ENCODE data around the gene PPP3R1. TPM values are rescaled to one million over a fixed set of nuclear protein-coding genes. Genes with fewer than 3 reads are reported as not detected.

PPP3R1 gene
- total RNA-seq, 1 experiment from 2014 or later = 74.2 TPM

GRCh38 chr2:68206793-68207192, 45.5 kb downstream of the PPP3R1 start:
- Histone ChIP-seq H2BK15ac (ENCODE audit: low read depth, low read length) (no peak overlapping the region), H4K91ac (ENCODE audit: insufficient read length, low read depth, low read length) (no peak overlapping the region), H2AK5ac (ENCODE audit: insufficient read length, low read length) (no peak overlapping the region), H3K4me1 (ENCODE audit: insufficient read depth, low read length) (no peaks in the 10 kb centered on the region), H3K23ac (ENCODE audit: insufficient read length, low read depth, low read length) (no peak overlapping the region), H4K8ac (replicated peaks; ENCODE audit: insufficient read length, low read depth, low read length) (no peak overlapping the region), H3K27ac (ENCODE audit: insufficient read length, low read depth, low read length) (no peak overlapping the region), H2BK5ac (ENCODE audit: insufficient read length, low read length) (no peak overlapping the region), H2BK20ac (ENCODE audit: low read depth, low read length, poor library complexity, severe bottlenecking) (no peak overlapping the region), H3K18ac (ENCODE audit: insufficient read length, low read depth, low read length) (no peak overlapping the region), H4K20me1 (ENCODE audit: control insufficient read depth, insufficient read depth, insufficient read length) (no peaks in the 10 kb centered on the region), H3K79me2 (ENCODE audit: insufficient read depth, low read length) (peaks cover 13% of the 10 kb centered on the region; the same call in 1 of the 2 replicates), H2BK12ac (ENCODE audit: insufficient read length, low read depth, low read length) (no peak overlapping the region), H3T11ph (ENCODE audit: low read length) (no peak overlapping the region), H3K27me3 (ENCODE audit: insufficient read depth, low read length) (no peaks in the 10 kb centered on the region), H3K4ac (ENCODE audit: low read depth, low read length) (no peak overlapping the region), H3K14ac (ENCODE audit: insufficient read depth, low read length) (no peak overlapping the region), H3K56ac (ENCODE audit: insufficient read length, low read depth, low read length) (no peak overlapping the region), H3K9ac (ENCODE audit: extremely low read depth, insufficient read length, low read length) (no peak overlapping the region), H3K9me3 (ENCODE audit: control insufficient read depth, low read depth, low read length) (no peaks in the 10 kb centered on the region), H2AFZ (ENCODE audit: low read length) (no peak overlapping the region), H4K5ac (ENCODE audit: insufficient read length, low read depth, low read length) (no peak overlapping the region), H3K4me2 (ENCODE audit: insufficient read depth, insufficient read length, low read length) (no peak overlapping the region), H2BK120ac (ENCODE audit: low read depth, low read length, poor library complexity, severe bottlenecking) (no peak overlapping the region), H3K23me2 (ENCODE audit: insufficient read length, low read depth, low read length, poor library complexity, severe bottlenecking) (no peaks in the 10 kb centered on the region), H3K79me1 (ENCODE audit: insufficient read depth, low read depth, low read length, poor library complexity, severe bottlenecking) (no peaks in the 10 kb centered on the region)
- Mint-ChIP-seq H3K36me3 (ENCODE audit: insufficient read depth in 1 of 3, low read depth in 3 of 3) (peaks cover 5 to 15% (median 7%) of the 10 kb centered on the region in 3 experiments), H3K27me3 (ENCODE audit: low read depth) (no peaks in the 10 kb centered on the region; the same call in 1 of the 2 replicates), H3K9me3 (no peaks in the 10 kb centered on the region), H3K4me1 (peaks cover 20 to 22% of the 10 kb centered on the region in 2 experiments), H3K27ac (peak overlapping the region in 1 of 3 experiments; percentile 45; a peak in 3 of 7 replicates), H3K4me3 (no peak overlapping the region)
- DNase-seq = no peak
- no peak for TF ChIP-seq CTCF (conservative IDR thresholded peaks at IDR 0.05)

All from H9 (cell line).